RPMI8226 (cell line): ENCODE data around the gene TSPAN8.
"Not testable (repeated sequence)": the region's sequence is repeated elsewhere in the genome, so short reads cannot be mapped to it uniquely, and the experiment has no call there.

Source experiments
- DNase-seq: peaks from one replicate; pipeline ENCODE4 v3.0.0-alpha.2; 2015

Gene TSPAN8

DNA sequence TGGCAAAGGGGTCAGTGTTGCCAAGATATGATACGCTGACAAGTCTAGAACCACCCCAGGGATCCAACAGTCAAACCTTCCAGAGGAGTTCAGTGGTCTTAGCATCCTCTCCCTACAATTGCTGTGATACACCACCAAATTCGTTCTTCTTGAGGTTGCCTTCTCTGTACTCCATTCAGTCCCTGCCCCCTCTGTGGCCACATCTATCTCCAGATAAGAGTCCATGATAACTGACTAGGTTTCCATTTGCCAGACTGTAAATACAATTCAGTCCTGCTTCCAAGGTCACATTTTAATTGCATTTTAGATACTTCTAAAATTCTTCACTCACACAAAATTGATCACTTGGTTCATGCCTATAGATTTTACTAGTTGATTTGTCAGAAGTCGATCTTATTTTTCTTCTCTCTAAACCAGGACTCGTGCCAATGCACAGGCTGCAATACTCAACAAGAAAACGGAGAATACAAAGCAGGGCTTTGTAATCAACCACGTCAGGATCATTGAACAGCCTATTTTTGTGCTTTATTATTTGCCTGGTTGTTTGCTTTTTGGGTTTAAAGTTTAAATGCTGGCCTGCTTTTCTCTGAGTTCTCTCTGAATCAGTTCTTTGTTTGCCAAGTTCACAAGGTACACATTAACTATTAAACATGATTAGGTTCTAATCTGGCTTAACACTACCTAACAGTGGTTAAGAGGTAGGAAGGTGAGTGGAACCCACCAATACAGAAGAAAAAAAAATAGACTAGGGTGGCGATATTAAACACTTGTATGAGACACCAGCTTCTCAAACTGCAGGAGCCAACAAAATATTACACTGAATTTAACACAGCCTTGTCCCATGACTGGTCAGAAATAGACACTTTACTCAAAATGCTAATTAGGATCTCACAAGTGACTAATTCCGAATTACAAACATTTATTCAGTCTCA lies 5.3 kb upstream of the TSPAN8 start:
- DNase-seq = no peak

DNA sequence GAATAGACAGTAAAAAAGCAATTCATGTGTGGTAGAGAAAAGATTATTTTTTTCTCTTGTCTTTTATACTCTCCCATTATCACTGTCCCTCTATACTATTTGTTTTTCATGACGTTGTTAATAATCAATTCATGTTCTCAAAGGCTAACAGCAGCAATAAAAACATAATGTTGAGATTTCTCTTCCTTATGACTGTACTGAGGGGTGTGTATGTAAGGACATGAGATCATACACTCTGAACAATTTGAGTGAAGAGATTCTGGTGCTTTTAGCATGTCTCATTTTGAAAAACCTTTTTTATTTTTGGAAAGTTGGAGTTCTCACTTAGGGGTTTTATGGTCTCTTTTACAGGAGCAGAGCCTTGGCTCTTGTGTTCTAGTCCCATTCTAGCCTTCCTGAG lies 3.8 kb upstream of the TSPAN8 start:
- DNase-seq = no peak

DNA sequence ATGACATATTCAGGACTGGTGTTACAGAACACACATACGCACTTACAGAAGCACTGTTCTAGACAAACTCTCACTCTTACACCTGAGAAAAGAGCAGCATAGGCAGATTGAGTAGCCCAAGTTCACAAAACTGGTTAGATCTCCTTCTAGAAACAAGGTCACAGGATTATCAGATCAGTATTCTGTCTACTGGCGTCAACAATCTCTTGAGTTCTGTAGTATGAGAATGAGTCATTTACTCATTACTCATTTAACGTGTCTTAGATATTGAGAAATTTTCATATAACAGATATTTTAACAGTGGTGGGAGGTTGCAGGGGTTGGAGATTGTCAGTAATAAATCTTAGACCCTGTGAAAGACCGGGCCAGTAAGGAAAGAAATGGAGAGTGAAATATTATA lies 2.8 kb upstream of the TSPAN8 start:
- DNase-seq = no peak

DNA sequence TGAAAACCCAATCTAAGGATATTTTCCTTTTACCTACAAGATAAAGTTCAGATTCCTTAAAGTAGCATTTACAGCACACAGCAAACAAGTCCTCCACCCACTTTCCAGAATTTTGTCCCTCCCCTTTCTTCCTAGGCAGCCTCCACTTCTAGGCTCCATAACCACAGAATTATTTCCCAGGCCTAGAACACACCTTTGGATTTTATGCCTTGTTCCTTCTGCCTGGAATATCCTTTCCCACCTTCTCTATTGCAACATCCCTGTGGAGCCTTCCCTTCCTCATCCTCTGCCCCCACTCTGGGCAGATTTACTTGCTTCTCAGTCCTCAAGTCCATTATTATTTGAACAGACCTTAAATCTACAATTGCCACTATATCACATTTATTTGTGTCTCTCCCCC lies 2.1 kb upstream of the TSPAN8 start:
- no peak for DNase-seq

DNA sequence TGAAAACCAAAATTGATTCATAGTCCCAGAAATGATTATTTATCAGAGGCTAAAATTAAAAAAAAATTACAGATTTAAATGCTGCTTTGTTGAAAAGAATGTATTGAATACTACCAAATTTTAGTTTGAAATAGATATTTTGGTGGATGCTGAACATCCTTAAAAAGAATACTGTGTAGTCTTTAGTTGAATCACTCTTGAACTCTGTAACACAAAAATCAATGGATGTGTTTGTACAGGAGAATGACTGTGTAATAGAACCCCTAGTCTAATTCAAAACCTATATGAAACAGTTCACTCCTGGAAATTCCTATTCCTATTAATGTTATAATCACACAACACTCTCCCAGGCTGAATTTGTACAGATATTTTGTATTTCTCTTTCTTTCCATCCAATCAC lies 1.5 kb upstream of the TSPAN8 start:
- DNase-seq = no peak

DNA sequence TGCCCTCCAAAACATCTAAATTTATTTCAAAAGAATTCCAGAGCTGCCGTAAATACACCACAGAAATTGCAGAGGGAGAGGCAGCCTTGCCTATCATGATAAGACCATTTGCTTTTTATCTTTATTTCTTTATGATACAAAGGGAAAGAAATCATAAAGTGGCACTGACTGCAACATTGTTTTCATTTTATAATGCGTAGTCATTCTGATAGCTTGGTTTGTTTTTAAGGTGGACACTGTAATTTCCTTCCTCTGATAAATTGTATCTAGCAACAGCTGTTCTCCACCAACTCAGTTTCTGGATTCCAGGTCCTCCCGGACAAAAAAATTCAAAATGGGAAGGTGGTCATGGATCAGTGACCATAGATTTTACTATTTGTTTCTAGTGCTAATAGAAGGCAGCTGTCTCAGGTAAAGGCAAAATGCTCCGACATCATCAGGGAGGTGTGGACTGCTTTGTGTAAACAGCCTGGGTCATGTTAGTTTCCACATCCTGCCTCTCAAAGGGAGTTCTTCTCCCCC lies 623 bp upstream of the TSPAN8 start:
- DNase-seq = no peak

DNA sequence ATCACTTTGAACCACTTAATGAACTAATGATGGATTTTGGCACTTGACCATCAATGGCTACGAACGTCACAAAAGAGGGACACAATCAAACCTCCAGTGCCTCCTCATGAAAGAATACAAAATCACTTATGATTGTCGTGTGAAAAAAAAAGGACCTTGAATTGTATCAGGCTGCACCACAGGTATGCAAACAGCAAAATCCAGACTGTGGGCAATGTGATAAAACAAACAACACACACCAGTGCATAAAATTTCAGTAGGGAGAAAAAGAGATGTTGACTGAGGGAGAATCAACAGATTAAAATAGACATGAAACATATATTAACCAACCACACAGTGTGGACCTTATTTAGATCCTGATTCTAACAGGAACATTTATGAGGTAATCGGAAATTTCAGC lies 2.6 kb downstream of the TSPAN8 start:
- DNase-seq = no peak

DNA sequence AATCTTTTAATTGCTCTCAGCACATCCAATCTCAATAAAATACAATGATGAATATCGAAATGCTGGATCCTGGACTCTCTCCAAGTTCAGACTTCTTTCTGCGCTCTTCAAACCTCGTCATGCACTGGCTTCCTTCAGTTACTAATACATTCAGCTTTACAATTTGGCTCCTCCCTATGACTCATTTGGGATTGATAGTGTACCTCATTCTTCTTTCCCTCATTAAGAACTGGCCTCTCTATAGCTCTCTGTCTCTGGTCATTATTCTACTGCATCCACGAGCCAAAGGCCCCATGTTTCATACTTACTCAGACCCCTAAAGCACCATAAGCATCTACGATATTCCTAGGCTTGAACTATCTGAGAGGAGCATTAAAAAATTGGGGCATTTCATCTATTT lies 4.9 kb downstream of the TSPAN8 start:
- no peak for DNase-seq

DNA sequence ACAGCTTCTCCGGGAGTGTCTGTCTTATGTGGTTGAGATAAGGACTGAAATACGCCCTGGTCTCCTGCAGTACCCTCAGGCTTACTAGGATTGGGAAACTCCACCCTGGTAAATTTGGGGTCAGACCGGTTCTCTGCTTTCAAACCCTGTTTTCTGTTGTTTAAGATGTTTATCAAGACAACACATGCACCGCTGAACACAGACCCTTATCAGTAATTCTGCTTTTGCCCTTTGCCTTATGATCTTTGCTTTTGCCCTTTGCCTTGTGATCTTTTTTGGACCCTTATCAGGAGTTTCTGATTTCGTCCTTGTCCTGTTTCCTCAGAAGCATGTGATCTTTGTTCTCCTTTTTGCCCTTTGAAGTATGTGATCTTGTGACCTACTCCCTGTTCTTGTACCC lies 7.8 kb downstream of the TSPAN8 start:
- DNase-seq = not testable (repeated sequence)

DNA sequence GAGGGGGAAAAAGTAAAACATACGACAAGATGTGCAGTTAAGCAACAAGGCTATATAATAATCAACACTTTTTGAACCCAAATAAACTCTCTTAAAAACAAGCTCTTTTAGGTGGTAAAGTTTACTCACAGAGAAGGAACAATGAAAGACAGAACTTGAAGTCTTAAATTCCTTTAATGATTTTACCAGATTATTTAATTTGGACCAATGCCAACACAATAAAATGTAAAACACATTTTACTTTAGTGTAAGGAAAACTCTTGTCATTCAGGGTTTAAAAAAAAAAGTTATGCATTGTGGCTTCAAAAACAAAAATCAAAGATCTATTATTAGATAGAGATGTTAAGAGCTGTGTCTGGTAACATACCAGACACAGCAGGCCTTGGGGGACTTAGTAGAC lies 13.1 kb downstream of the TSPAN8 start:
- no peak for DNase-seq

DNA sequence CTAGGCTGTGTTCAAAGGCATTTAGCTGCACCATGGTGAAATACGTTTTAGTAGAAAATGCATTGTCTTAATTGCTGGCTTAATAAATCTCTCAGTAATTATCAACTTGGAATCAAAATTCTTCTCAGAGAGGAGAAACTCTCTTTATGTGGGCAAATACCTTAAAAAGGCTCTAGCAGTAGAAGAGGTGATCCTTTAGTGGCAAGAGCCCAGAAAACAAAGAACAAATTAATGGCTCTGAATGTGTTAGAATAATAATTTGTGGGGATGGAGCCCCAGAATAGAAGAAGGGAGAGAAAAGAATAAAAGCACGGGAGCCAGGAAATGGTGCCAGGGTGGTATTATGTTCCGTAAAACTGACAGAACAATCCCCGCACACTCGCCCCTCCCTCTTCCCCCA lies 14.8 kb downstream of the TSPAN8 start:
- no peak for DNase-seq

DNA sequence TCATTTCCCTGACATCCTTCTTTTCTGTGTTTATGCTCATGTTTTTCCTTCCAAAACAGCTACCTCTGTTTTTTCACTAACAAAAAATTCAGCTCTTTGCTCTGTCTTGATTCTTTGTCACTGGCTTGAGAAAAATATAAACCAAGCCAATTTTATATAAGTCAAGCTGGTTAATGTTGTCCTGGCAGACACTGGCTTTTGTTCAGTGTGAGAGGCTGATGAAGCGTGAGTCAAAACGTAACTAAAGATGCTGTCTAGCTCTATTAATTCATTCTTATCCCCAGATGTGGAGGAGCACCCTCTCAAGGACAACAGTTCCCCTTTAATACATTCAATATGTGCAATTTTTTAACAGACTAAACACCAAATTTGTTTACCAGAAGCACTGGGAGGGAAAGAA lies 15.8 kb downstream of the TSPAN8 start:
- DNase-seq = no peak

DNA sequence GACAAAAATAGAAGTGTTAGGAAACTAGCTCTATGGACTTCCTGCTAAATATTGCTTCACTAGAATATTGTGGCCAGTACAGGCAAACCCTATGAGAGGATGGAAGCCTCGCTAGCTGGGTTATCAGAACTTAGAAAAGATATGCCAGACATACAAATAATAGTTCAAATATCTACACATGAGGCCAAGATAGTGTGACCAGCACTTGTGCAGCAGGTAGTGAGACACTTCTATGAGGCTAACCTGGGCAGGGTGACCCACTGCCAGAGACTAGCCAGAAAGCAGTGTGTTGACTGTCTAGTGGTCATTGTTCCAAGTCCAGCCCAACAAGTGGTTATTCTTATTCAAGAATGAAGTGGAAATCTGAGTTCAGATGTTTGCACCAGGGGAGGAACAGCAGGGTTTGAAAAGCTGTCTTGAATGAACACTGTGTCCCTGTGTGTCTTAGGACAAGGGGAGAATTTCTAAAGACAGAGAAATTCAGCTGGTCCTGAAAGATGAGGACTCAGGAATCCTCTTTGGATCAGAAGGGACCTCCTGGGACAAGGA lies 16.3 kb downstream of the TSPAN8 start:
- no peak for DNase-seq

DNA sequence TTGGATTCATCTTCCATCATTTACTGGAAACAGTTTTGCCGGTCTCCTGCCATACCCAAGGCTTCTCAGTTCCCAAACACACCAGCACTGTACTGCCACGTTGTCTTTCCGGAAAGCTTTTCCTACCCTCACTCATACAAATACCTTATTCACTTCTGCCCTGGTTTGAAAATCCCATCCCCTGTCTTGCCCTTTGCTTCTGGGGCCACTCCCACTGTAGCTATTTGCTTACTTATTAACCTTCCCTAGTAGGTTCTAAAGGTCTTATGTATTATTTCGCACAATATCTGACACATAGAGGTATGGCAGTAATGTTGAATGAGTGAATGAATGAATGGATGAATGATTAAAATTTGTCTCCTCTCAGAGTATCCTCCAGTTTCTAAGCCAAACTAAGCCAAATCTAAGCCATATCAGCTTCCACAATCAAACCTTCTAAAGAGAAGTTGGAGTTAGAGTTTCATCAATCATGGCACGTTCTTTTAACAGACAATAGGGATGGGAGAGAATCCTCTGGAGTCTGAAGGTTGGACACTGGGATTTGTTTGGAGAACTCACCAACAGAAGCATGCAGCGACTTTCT lies 18.6 kb downstream of the TSPAN8 start:
- DNase-seq = no peak

DNA sequence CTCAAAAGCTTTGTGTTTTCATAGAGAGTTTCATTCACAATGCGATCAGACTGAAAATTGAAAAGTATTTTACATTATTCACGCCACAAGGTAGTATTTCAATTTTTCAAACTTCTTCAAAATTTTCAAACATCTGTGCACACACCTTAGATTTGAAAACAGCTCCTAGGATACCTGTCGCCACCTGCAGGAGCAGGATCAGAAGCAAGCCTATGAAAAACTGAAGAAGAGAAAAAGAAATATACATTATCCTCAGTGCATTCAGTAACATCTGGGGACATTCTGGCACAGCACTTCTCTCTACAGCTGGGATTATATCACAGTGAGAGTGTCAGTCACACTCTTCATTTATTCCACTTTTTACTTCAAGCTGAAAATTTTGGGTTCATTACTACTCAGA lies 19.8 kb downstream of the TSPAN8 start:
- DNase-seq = no peak

DNA sequence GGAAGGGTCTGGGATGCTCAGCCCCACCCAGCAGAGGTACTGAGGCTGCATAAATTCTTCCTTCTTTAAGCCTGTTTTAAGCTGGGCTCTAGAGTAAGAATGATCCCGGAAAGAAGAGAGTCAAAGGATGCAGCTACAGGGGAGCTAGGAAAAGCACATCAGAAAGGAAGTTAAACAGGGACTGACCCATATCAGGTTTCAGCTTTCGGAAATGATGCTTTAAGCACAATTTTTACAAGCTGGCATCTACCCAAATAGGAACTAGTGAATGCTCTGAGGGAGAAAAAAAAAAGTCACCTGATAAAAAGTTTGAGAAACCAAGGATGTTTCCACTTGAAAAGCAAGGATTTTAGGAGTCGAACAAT lies 22.0 kb downstream of the TSPAN8 start:
- no peak for DNase-seq

DNA sequence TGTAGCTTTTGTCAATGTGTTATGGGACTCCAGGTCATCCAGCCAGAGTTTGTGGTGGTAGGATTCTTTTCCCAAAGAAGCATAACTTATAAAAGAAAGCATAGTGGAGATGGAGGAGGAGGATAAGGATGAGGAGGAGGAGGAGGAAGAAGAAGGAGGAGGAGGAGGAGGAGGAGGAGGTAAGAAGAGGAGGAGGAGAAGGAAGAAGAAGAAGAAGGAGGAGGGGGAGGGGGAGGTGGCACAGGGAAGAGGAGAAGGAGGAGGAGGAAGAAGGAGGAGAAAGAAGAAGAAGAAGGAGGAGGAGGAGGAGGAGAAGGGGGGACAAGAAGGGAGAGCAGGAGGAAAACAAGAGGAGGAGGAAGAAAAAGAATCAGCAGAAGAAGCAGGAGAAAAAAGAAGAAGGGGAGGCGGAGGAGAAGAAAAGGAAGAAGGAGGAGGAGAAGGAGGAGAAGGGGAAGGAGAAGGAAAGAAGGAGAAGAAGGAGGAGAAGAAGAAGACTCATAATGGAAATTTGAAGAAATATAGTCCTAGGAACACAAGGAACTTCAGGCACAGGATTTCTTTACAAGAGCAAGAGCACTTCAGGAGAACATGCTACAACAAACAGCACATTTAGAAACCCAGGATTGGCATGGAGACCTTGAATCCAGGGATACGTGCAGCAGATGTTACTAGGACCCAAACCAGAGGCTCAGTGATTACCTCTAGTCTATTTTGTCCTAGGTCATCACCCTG lies 22.6 kb downstream of the TSPAN8 start:
- no peak for DNase-seq

DNA sequence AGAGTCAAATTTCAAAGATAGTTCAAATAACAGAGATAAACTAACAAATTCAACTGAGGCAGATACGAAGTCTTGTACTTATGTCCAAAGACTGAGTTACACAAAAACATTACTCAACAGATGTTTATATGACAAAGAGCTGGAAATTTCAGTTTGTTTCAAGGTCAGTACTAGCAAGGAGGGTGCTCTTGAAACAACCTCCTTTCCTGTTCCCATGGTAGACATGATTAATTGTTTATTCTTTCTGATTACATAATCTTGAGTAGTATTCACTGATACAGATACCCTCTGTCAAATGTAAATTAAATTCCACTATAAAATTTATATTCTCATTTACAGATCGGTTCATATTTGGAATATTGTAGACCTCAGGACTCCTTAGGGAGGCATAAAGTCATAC lies 23.4 kb downstream of the TSPAN8 start:
- no peak for DNase-seq

DNA sequence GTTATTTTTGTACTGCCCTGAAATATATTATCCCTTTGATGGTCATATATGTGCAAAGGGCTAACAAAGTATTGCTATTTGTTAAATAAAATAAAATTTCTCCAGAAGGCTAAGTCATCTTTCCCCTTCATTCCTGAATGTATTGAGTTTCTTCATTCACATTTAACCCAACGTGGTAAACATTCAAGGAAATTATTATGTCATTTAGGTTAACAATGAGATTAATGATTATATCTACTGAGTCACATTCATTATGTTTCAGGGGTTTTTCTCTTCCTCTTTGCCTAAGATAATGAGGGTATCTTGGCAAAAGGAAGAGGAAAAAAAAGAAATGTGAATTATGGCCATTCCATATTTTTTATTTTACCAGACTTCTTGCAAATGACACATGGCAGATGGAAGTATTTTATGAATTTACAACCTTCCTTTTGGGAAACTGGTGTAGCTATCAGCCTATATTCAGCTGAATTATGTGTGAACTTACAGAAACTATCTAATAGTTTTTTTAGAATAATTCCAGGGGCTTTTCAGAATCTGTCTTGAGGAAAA lies 27.2 kb downstream of the TSPAN8 start:
- no peak for DNase-seq

DNA sequence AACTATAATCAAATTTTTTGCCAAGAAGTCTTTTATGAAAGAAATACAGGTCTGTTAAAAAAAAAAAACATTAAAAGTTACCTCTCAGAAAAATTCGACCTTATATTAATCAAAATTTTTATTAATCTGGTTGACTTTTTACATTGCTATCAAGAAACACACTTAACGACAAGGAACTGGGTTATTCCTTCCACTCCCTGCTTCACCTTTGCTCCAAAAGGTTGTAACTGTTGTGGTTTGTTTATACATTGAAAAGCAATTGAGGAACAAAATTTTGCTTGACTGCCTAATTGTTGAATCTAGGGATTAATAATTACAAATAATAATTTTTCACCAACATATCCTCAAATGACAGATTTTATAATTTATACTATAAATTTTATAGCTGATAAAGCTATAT lies 28.4 kb downstream of the TSPAN8 start:
- DNase-seq = no peak

DNA sequence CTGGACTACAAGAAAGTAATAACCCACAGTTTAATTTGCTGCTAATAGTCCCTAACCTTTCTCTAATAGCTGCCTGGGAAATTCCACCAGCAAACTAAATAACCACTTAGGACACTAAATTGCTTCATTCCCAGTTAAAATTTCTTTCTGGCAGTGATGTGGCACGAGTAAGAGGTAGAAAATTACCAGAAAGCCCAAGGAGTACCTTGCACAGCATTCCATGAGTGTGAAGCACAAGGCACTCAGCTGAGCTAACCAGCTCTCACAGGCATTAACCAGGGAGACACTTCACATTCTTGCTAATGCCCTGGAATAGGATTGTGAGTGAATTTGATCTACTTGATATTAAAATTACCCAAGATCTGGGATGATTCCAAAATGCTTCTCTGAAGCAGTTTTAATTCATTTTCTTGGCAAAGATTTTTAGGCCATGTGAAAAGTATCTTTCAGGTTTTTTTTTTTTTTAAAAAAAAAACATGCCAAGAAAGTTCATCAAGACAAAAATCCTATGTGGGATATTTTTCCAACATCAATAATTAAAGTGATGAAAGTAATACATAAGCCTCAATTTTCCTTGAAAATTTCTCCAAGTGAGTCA lies 29.5 kb downstream of the TSPAN8 start:
- no peak for DNase-seq

DNA sequence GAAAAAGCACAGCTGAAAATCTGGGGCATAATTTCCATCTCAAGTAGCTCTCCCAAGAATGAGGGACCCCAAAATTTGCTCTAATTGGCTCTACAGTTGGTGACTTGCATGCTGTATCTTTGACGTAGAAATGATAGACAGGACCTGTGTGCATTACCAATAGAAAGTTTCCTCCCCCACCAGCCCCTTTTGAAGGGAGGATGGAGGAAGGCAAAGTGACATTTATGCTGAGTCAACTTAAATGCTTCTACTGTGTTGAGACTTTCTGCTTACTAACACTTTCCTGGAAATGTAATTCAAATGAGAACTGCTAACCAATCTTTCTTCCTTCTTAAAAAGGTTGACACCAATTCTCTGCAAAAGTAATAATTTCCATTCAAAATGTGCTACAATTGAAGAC lies 31.9 kb downstream of the TSPAN8 start:
- DNase-seq = peak; percentile 6

DNA sequence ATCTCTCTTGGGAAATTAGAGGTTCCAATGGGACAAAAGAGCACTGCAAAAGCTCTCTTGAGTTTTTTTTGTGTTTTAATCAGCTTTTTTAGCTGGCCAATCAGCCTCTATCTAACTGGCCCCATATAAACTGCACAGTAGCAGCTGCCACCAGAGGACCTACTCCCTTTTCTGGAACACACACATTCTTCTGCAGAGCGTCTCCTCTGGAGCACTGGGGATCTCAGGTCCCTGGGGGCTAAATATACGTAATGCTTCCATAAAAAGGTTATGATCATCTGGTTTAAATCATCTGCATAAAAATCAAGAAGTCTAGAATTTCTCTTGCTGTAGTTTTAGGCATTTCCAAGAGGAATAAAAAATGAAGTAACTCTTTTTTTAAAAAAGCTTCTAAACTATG lies 32.3 kb downstream of the TSPAN8 start:
- no peak for DNase-seq
